RCC 7860 (cell line): ENCODE measurements around the gene DDTL.

Experiments used
- DNase-seq: peaks from one replicate; pipeline ENCODE4 v3.0.0-alpha.2; 2015; ENCODE audit warnings: low spot score
- FAIRE-seq: peaks from 2 replicates; lab custom pipeline; 2012; peaks lifted over from hg19 to GRCh38; lab: Jason Lieb, UNC

DDTL gene

DNA sequence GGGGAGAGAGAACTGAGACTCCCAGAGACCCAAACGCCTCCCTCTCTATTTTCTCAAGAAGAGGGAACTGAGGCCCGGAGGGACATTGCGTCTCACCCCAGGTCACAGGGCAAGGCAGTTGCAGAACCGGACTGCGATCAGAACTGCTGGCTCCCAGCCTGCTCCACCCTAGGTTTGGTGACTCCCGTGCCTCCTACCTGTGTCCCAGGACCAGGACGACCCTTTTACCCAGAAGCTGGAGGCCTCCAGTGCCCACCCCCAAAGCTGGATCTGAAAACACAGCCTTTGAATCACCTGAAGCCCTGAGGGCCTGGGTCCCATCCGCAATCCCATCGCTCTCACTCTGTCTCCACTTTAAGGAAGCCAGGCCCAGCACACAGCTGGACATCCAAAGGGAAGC, 37.2 kb downstream of the DDTL start:
- FAIRE-seq, result no peak
- no peak for DNase-seq

DNA sequence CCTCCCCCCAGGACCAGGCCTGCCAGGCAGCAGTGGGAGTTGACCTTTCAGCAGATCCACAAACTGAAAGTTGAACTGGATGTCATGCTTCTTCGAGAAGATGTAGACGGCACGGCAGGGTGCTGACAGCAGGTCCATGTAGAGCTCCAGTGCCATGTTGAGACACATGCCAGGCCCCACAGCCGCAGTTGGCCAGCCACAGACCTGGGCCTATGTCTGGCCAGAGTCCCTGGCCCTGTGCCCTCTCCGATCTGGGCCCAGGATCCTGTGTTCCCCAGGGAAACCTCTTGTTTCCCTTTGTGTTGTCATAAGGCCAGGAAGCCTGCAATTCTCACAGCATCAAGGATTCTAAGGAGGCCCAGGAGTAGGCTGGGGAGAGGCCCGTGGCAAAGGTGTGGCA, 38.5 kb downstream of the DDTL start, which contains the start of gene GSTT4:
GSTT4 (minus strand) TSS at position 253 of the 400 bp plus-strand sequence; CDS start at position 156, 97 bp downstream.
- DNase-seq, result no peak
- no peak for FAIRE-seq

- FAIRE-seq, result no peak
- no peak for DNase-seq
Measured at GRCh38 chr22:24006207-24006913, 39.7 kb downstream of the DDTL start.

GRCh38 chr22:24006914-24007214, 40.2 kb downstream of the DDTL start:
- no peak for FAIRE-seq
- no peak for DNase-seq

DNA sequence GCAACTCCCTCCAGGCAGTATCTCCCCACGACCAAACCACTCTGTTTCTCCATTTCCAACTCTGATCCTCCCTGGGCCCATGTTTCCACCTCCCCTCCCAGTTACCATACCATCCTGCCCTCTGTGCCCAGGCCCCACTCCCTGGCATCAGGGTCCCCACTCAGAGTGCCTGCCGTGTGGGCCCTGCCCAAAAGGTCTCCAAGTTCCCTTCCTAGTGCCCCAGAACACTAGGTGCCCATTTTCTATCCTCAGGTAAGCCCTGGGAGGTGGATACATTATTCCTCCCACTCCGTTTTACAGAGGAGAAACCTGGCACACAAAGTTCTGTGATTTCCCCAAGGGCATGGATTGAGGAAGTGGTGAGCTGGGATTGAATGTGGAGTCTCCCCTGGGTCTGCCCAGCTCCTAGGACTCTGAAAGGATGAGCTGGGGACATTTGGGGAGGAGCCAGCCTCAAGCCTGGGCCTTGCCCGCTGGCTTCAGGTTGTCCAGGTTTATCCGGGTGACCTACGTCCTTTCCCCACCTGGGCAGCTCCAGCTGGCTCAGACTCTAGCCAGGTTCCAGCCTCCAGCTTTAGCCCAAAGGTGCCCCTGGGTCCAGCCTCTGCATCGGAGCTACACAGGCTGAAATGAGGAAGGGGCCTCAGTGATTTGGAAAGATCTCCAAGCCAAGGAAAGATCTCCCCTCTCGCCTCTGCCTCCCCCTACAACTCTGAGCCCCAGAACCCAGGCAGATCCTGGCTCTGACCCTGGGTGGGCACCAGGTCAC, 40.7 kb downstream of the DDTL start:
- DNase-seq (no peak), FAIRE-seq (no peak)

GRCh38 chr22:24008022-24008283, 41.3 kb downstream of the DDTL start:
- no peak for FAIRE-seq
- no peak for DNase-seq

DNA sequence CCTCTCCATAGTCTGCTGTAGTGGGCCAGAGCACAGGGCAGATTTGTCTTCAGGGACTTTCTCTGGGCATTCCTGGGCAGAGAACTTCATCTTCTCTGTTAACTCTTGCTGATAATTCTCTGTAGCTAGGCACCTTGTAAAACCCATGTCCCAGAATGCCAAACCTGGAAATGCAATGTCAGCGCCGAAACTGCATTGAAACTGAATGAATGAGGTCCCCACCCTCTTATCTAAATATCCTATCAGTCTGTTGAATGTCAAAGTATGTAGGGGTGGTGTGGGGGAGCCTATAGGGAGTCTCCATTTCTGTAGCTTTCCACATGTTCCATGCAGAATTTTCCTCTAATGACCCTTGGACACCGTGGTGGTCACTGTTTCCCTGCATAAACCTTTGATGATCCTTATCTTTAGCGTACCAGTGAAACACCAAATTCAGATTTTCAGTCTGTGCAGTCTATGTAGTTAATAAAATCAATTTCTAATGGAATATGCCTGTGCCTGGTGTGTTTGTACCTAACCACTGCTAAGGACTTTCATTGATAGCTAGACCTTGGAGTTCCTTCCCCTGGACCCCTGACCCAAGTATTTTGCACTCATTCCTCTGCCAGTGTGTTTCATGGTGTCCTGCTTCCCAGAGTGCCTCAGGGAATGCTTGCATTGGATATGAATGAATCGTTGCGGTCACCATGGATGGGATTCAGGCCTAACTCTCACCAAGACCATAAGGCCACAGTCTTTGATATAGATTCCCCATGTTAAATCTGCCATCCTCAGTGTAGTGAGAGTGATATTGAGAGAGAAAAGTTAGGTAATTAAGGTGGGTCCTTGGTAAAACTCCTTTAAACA, 41.9 kb downstream of the DDTL start:
- DNase-seq (no peak), FAIRE-seq (no peak)

DNA sequence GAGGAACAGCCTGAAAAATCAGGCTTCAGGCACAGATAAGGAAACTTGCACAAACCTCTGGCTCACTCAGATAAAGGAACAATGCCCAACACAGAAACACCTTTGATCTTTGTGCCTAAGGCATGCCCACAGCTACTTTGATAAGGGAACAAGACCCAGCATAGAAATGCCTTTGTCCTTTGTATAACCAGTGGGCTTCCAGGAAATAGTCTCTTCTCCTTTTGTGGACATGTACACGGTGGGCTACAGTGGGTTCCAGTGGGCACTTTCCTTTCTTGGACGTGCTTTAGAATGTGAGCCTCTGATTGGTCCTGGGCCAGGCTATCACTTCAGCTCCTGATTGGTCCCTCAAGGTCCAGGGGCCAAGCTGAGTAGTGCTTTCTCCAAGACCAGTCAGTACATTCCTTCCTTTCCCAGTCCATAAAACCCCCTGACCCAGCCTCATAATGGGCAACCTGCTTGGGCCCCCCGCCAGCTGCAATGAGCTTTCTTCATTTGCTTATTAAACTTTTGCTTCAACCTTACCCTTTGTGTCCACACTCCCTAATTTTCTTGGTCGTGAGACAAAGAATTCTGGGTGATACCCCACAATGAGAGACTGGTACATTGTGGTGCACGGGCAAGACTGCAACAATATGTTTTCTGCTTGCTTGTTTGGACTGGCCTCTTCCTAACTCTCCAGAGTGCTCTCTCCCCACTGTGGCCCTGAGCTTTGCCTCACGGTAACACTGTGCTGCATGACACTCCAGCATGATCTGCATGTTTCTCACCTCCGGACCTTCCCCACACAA, 42.7 kb downstream of the DDTL start:
- DNase-seq (no peak), FAIRE-seq (no peak)

DNA sequence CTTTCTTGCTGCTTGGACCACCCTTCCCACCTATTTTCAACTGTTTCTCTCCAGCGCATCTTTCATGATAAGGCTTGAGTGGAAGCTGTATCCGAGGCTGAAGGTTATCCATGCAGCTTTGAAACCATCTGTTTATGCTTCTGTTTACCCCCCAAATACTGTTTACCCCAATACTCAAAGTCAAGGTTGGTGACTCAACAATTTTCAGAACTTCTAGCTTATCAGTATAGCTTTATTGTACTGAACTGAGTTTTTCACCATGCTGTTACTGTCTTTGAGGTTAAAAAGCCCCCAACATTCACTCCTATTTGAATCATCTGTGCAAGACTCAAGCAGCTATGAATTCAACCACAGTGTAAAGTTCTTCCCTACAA, 43.3 kb downstream of the DDTL start:
- no peak for DNase-seq
- no peak for FAIRE-seq

- no peak for FAIRE-seq
- DNase-seq, result no peak
Measured at GRCh38 chr22:24011735-24012068, 45.0 kb downstream of the DDTL start.

- DNase-seq (no peak), FAIRE-seq (no peak)
Measured at GRCh38 chr22:24016156-24016555, 49.5 kb downstream of the DDTL start.

DNA sequence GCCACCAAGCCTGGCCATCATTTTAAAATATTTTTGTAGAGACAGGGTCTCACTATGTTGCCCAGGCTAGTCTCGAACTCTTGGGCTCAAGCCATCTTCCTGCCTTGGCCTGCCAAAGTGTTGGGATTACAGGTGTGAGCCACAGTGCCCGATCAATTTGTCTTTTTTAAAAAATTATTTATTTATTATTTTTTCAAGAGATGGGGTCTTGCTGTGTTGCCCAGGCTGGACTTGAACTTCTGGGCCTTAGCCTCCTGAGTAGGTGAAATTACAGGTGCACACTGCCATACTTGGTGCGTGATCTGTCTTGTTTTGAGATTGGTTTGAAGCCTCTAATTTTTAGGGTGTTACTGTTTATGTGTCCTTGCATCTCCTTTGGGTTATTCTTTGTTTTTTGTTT, 54.6 kb downstream of the DDTL start:
- DNase-seq (no peak), FAIRE-seq (no peak)
